Measurements from ENCODE around the gene ABCD3. TPM values are rescaled to one million over a fixed set of nuclear protein-coding genes. Genes with fewer than 3 reads are reported as not detected.
"Not testable (repeated sequence)": the region's sequence is repeated elsewhere in the genome, so short reads cannot be mapped to it uniquely, and the experiment has no call there.

Gene ABCD3
- polyA plus RNA-seq, 2 of the 4 experiments (the other 2 are of a cell fraction): 31.3 to 44.8 TPM

DNA sequence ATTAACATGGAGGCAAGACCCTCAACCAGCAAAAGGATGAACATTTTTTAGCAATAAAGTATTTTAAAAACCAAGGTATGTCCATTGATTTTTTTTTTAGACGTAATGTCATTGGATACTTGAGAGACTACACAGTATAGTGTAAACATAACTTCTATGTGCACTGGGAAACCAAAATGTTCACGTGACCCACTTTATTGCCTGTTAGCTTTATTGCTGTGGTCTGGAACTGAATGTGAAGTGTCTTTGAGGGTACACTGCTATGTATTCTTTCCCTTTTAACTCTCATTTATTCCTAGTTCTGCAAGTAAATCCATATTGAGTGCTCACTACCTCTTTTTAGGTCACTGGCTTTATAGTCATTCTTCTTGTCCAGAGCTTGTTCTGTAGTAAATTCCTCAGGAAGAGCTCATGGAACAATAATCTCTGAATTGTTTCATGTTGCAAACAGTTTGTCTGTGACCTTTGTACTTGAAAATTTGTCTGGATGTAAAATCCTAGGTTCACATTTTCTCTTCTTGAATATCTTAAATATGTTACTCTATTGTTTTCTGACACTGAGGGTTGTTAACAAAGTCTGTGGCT is 20.6 kb downstream of the ABCD3 start:
- peaks cover 13% of the 10 kb centered on the region for H3K9me3 ChIP-seq
- ChIA-PET POLR2A (interaction anchor here (0.7 kb wide), 1 partner anchor 462 kb away, joined by 3 read pairs; no protein-coding TSS in a partner anchor), CTCF (no interaction called here)
- ATAC-seq: no peak
- 91% methylated on average over 2 of the region's 2 CpGs for WGBS (ENCODE audit: missing lambda C conversion rate)
- peaks cover 21% of the 10 kb centered on the region; the same call in 2 of the 3 replicates for H3K4me1 ChIP-seq
- no peak for TF ChIP-seq KDM5A (IDR thresholded peaks at IDR 0.05)
- no peak for TF ChIP-seq MYC (IDR thresholded peaks at IDR 0.05; ENCODE audit: borderline replicate concordance, low read length)
- TF ChIP-seq CHD2 (IDR thresholded peaks at IDR 0.05; ENCODE audit: low read length, partially characterized antibody): no peak
- TF ChIP-seq, protein P1, sequence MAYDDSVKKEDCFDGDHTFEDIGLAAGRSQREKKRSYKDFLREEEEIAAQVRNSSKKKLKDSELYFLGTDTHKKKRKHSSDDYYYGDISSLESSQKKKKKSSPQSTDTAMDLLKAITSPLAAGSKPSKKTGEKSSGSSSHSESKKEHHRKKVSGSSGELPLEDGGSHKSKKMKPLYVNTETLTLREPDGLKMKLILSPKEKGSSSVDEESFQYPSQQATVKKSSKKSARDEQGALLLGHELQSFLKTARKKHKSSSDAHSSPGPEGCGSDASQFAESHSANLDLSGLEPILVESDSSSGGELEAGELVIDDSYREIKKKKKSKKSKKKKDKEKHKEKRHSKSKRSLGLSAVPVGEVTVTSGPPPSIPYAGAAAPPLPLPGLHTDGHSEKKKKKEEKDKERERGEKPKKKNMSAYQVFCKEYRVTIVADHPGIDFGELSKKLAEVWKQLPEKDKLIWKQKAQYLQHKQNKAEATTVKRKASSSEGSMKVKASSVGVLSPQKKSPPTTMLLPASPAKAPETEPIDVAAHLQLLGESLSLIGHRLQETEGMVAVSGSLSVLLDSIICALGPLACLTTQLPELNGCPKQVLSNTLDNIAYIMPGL (CRISPR knock-in tag; IDR thresholded peaks at IDR 0.05; ENCODE audit: borderline replicate concordance): no peak
- TF ChIP-seq RARB (CRISPR knock-in tag; IDR thresholded peaks at IDR 0.05): no peak
- TF ChIP-seq POLR2AphosphoS2 (conservative IDR thresholded peaks at IDR 0.05; ENCODE audit: low read length): no peak
- no peak for TF ChIP-seq ZNF302 (CRISPR knock-in tag; IDR thresholded peaks at IDR 0.05)
- TF ChIP-seq TFCP2L1 (CRISPR knock-in tag; IDR thresholded peaks at IDR 0.05): no peak
- TF ChIP-seq, protein P2, sequence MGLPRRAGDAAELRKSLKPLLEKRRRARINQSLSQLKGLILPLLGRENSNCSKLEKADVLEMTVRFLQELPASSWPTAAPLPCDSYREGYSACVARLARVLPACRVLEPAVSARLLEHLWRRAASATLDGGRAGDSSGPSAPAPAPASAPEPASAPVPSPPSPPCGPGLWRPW (IDR thresholded peaks at IDR 0.05): no peak
- no peak for TF ChIP-seq HOXB5 (CRISPR knock-in tag; IDR thresholded peaks at IDR 0.05)
- TF ChIP-seq, protein P3, sequence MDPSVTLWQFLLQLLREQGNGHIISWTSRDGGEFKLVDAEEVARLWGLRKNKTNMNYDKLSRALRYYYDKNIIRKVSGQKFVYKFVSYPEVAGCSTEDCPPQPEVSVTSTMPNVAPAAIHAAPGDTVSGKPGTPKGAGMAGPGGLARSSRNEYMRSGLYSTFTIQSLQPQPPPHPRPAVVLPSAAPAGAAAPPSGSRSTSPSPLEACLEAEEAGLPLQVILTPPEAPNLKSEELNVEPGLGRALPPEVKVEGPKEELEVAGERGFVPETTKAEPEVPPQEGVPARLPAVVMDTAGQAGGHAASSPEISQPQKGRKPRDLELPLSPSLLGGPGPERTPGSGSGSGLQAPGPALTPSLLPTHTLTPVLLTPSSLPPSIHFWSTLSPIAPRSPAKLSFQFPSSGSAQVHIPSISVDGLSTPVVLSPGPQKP (IDR thresholded peaks at IDR 0.05; ENCODE audit: low read depth, low read length): no peak
- TF ChIP-seq, protein P4, sequence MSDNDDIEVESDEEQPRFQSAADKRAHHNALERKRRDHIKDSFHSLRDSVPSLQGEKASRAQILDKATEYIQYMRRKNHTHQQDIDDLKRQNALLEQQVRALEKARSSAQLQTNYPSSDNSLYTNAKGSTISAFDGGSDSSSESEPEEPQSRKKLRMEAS (IDR thresholded peaks at IDR 0.05): no peak
- no peak for FAIRE-seq
- H3K4me3 ChIP-seq: no peak overlapping the region
- no peak for DNase-seq (ENCODE audit: low read depth in 1 of 2, low spot score in 1 of 2)
- H3K4me2 ChIP-seq: peak overlapping the region; percentile 11; the same call in 1 of the 3 replicates
- H3K27ac ChIP-seq: no peak overlapping the region

DNA sequence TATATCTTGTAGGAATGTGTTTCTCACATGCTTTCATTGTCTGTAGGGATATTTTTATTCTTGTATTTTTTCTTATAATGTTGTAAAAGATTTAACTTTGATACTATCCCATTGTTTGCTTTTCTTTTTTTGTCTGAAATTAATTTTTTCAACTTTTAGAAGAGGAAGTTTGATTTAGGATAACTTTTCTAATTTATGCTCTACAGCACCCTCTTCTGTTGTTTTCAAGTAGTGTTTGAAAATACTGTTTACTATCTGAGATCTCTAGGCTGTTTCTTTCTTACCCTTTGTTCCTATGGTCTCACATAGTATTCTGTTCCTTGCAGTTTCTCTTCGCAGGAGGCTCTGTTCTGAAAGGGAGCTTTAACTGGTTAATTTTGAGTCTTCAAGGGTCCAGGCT is 21.9 kb downstream of the ABCD3 start:
- DNase-seq (ENCODE audit: low read depth in 1 of 2, low spot score in 1 of 2): no peak
- ATAC-seq: no peak
- H3K4me2 ChIP-seq: no peak overlapping the region
- H3K9me3 ChIP-seq: peaks cover 24% of the 10 kb centered on the region
- WGBS (ENCODE audit: missing lambda C conversion rate): 80% methylated on average over 1 of the region's 1 CpG
- ChIA-PET POLR2A (no interaction called here), CTCF (interaction anchor here (1.3 kb wide), 1 partner anchor 18 kb away, joined by 4 read pairs; no protein-coding TSS in a partner anchor)
- TF ChIP-seq, protein P5, sequence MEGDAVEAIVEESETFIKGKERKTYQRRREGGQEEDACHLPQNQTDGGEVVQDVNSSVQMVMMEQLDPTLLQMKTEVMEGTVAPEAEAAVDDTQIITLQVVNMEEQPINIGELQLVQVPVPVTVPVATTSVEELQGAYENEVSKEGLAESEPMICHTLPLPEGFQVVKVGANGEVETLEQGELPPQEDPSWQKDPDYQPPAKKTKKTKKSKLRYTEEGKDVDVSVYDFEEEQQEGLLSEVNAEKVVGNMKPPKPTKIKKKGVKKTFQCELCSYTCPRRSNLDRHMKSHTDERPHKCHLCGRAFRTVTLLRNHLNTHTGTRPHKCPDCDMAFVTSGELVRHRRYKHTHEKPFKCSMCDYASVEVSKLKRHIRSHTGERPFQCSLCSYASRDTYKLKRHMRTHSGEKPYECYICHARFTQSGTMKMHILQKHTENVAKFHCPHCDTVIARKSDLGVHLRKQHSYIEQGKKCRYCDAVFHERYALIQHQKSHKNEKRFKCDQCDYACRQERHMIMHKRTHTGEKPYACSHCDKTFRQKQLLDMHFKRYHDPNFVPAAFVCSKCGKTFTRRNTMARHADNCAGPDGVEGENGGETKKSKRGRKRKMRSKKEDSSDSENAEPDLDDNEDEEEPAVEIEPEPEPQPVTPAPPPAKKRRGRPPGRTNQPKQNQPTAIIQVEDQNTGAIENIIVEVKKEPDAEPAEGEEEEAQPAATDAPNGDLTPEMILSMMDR (IDR thresholded peaks at IDR 0.05): no peak
- no peak for TF ChIP-seq ZNF302 (CRISPR knock-in tag; IDR thresholded peaks at IDR 0.05)
- TF ChIP-seq, protein P3 (IDR thresholded peaks at IDR 0.05; ENCODE audit: low read depth, low read length): no peak
- TF ChIP-seq NFE2L2 (conservative IDR thresholded peaks at IDR 0.05; ENCODE audit: low read length): no peak
- no peak for TF ChIP-seq RAD21 (conservative IDR thresholded peaks at IDR 0.05 in 1 of 2, IDR thresholded peaks at IDR 0.05 in 1 of 2)
- TF ChIP-seq, protein P4 (IDR thresholded peaks at IDR 0.05): no peak
- TF ChIP-seq GATA3 (IDR thresholded peaks at IDR 0.05; ENCODE audit: borderline replicate concordance): no peak
- TF ChIP-seq RNF2 (IDR thresholded peaks at IDR 0.05; ENCODE audit: borderline replicate concordance, low read depth): no peak
- TF ChIP-seq HOXA7 (CRISPR knock-in tag; IDR thresholded peaks at IDR 0.05): no peak
- no peak for TF ChIP-seq JUN (IDR thresholded peaks at IDR 0.05)
- H3K27ac ChIP-seq: no peak overlapping the region
- peaks cover 10% of the 10 kb centered on the region; the same call in 1 of the 3 replicates for H3K4me1 ChIP-seq
- no peak for FAIRE-seq
- no peak overlapping the region for H3K4me3 ChIP-seq

DNA sequence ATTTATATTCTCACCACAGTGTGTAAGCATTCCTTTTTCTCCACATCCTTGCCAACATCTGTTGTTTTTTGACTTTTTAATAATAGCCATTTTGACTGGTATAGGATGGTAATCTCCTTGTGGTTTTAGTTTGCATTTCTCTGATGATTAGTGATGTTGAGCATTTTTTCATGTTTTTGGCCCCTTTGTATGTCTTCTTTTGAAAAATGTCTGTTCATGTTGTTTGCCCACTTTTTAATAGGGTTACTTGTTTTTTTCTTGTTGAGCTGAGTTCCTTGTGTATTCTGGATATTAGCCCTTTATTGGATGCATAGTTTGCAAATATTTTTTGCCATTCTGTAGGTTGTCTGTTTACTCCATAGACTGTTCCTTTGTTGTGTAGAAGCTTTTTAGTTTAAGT is 24.9 kb downstream of the ABCD3 start:
- peaks cover 24% of the 10 kb centered on the region for H3K9me3 ChIP-seq
- DNase-seq (ENCODE audit: low read depth in 1 of 2, low spot score in 1 of 2); H3K4me2 ChIP-seq; ATAC-seq; POLR2A ChIA-PET; FAIRE-seq; H3K4me3 ChIP-seq; H3K27ac ChIP-seq: not testable (repeated sequence)
- CTCF ChIA-PET: interaction anchor here (0.6 to 0.8 kb wide), 2 partner anchors 21 to 754 kb away, joined by 3 to 4 read pairs; no protein-coding TSS in a partner anchor
- peaks cover 10% of the 10 kb centered on the region; the same call in 1 of the 3 replicates for H3K4me1 ChIP-seq

DNA sequence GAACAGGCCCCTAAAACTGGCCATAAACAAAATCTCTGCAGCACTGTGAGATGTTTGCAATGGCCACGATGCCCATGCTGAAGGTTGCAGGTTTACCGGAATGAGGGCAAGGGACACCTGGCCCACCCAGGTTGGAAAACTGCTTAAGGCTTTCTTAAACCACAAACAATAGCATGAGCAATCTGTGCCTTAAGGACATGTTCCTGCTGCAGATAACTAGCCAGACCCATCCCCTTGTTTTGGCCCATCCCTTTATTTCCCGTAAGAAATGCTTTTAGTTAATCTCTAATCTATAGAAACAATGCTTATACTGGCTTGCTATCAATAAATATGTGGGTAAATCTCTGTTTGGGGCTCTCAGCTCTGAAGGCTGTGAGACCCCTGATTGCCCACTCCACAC is 26.6 kb downstream of the ABCD3 start:
- peaks cover 26% of the 10 kb centered on the region for H3K9me3 ChIP-seq
- H3K27ac ChIP-seq; POLR2A ChIA-PET; H3K4me3 ChIP-seq; FAIRE-seq; CTCF ChIA-PET; H3K4me1 ChIP-seq; ATAC-seq; DNase-seq (ENCODE audit: low read depth in 1 of 2, low spot score in 1 of 2); H3K4me2 ChIP-seq: not testable (repeated sequence)
- WGBS (ENCODE audit: missing lambda C conversion rate): 93% methylated on average over 3 of the region's 3 CpGs

Measured in A549 (cell line).